H1 (cell line): ENCODE results near the gene SLC5A10. TPM values are rescaled to one million over a fixed set of nuclear protein-coding genes. Genes with fewer than 3 reads are reported as not detected.

Experiments used
- NANOG ChIP-seq: IDR thresholded peaks from 2 replicates; pipeline ENCODE4 v1.6.1; 2011; ENCODE audit warnings: low read length, low read depth, mild to moderate bottlenecking, inconsistent platforms; ENCODE audit not compliant: insufficient read depth, poor library complexity, severe bottlenecking
- NRF1 ChIP-seq: IDR thresholded peaks from 2 replicates; pipeline ENCODE4 v1.6.1; 2011; ENCODE audit warnings: mild to moderate bottlenecking, low read depth, low read length, improper control_type of control experiment
- RFX5 ChIP-seq: IDR thresholded peaks from 2 replicates; pipeline ENCODE4 v1.6.1; 2011; ENCODE audit warnings: low read depth, low read length, improper control_type of control experiment, borderline replicate concordance
- SUZ12 ChIP-seq: fragments of 200-600 bp; sonication (generic); IDR thresholded peaks from 2 replicates; pipeline ENCODE4 v1.6.1; 2012; ENCODE audit warnings: mild to moderate bottlenecking, inconsistent platforms, low read length, moderate library complexity, mixed read lengths
- TAF1 ChIP-seq: IDR thresholded peaks from 2 replicates; pipeline ENCODE4 v1.6.1; 2011; ENCODE audit warnings: mild to moderate bottlenecking, low read depth, low read length
- polyA plus RNA-seq, 7 experiments: library from polyadenylated mRNA; depleted of rRNA in 3 of 7; stranded (reverse) in 5 of 7; unstranded in 2 of 7; fragments of >200 nt in 5 of 7; fragments of 200-250 nt in 2 of 7; gene quantifications; 1 replicate in 5 of 7; 2 replicates in 1 of 7; 4 replicates in 1 of 7; pipeline versions ENCODE4 v1.2.1 to v1.2.3, GENCODE V29; 2011 to 2013; ENCODE audit warnings: missing spikeins in 2 of 7, mixed read lengths in 2 of 7
- total RNA-seq: library from RNA; stranded (reverse); fragmentation: NEBNext Ultra II Directional; extraction: Animal tissue kit (Norgen Biotek cat#: 25700); gene quantifications from 2 replicates; pipeline ENCODE4 v1.2.1, GENCODE V29; 2021
- TF ChIP-seq, protein P1 (sequence below), 3 experiments: IDR thresholded peaks; 1 replicate in 2 of 3; 2 replicates in 1 of 3; pipeline versions ENCODE4 v1.5.1 to v1.6.1; 2011; ENCODE audit warnings: low read length in 3 of 3, mild to moderate bottlenecking in 3 of 3, inconsistent platforms in 2 of 3, low read depth in 1 of 3, moderate library complexity in 1 of 3; ENCODE audit not compliant: insufficient read depth in 1 of 3; ENCODE audit errors: control extremely low read depth in 1 of 3

Gene SLC5A10
- total and polyA plus RNA-seq, 2 of the 8 experiments (the other 6 are each of a cell fraction or from before 2014, with no cell fraction given) = 0.05 to 0.11 TPM

DNA sequence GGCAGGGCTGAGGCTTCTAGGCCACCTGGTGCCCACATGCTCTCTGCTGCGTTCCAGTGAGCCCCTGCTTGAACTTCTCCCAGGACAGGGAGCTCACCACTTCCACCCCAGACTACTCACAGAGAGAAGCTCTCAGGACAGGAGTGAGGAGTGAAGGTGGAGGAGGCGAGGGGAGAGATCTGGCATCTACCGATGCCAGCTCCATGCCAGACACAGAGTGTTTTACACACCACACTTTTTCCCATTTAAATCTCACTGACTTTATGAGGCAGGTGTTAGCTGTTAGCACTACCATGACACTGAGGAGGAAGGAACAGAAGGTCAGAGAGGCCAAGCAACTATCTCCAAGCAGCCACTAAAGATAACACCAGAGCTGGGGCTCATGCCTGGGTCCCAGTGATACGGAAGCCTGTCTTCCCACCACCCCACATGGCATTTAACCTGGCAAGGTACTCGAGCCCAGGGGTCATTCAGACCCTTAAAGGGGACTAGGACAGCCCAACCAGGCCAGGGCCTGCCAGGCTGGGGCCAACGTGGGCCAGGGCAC is 45.8 kb downstream of the SLC5A10 start (continued):
- TF ChIP-seq, protein P1, sequence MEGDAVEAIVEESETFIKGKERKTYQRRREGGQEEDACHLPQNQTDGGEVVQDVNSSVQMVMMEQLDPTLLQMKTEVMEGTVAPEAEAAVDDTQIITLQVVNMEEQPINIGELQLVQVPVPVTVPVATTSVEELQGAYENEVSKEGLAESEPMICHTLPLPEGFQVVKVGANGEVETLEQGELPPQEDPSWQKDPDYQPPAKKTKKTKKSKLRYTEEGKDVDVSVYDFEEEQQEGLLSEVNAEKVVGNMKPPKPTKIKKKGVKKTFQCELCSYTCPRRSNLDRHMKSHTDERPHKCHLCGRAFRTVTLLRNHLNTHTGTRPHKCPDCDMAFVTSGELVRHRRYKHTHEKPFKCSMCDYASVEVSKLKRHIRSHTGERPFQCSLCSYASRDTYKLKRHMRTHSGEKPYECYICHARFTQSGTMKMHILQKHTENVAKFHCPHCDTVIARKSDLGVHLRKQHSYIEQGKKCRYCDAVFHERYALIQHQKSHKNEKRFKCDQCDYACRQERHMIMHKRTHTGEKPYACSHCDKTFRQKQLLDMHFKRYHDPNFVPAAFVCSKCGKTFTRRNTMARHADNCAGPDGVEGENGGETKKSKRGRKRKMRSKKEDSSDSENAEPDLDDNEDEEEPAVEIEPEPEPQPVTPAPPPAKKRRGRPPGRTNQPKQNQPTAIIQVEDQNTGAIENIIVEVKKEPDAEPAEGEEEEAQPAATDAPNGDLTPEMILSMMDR (IDR thresholded peaks at IDR 0.05; ENCODE audit: control extremely low read depth in 1 of 3, insufficient read depth in 1 of 3, low read depth in 1 of 3, low read length in 3 of 3) = no peak
- TF ChIP-seq NANOG (no peak), NRF1 (no peak), RFX5 (no peak), SUZ12 (no peak), TAF1 (no peak)
